ENCODE data around the gene GPC1.

DNA sequence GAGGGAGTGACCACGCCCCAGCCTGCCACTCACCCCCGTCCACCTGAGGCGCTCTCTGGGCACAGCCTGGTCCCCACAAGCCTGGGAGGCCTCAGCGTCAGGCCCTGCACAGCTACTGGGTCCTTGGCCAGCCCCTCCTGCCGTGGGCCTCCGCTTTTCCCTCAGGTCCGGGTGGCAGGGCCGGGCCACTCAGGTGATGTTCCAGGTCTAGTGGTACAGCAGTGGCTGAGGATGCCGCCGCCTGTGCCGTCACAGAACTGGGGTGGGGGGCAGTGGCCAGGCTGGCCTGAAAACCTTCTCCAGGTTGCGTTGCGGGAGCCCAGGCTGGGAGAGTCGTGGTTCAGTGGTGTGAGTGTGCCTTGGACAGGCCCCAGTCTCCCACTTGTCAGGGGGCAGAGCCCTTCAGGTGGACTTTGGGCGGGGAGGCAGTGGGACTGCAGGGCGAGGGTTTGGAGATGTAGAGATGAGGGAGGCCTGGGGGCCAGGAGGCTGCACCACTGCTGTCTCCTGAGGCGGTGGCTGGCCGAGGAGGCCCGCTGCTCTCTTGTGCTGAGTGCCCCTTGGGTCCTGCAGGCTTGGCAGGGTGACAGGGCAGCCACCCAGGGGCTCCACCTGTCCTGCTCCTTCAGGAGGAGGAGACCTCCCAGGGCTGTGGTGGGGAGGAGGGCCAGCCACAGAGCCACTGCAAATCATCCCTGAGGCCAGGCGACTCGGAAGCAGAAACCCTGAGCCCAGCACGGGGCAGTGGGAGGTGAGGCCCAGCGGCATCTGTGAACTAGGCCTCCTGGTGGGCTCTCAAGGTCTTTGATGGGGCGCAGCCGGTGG lies 7.6 kb downstream of the GPC1 start:
- TF ChIP-seq, protein P1, sequence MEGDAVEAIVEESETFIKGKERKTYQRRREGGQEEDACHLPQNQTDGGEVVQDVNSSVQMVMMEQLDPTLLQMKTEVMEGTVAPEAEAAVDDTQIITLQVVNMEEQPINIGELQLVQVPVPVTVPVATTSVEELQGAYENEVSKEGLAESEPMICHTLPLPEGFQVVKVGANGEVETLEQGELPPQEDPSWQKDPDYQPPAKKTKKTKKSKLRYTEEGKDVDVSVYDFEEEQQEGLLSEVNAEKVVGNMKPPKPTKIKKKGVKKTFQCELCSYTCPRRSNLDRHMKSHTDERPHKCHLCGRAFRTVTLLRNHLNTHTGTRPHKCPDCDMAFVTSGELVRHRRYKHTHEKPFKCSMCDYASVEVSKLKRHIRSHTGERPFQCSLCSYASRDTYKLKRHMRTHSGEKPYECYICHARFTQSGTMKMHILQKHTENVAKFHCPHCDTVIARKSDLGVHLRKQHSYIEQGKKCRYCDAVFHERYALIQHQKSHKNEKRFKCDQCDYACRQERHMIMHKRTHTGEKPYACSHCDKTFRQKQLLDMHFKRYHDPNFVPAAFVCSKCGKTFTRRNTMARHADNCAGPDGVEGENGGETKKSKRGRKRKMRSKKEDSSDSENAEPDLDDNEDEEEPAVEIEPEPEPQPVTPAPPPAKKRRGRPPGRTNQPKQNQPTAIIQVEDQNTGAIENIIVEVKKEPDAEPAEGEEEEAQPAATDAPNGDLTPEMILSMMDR (IDR thresholded peaks at IDR 0.05): no peak
- no peak for TF ChIP-seq POLR2AphosphoS5 (IDR thresholded peaks at IDR 0.05)
